HG03354 (cell line): ENCODE data around the gene FYTTD1.

Experiments used
- ATAC-seq: cut with Tn5 transposase; IDR thresholded peaks from one replicate; pipeline ENCODE4 v1.9.1; 2021; ENCODE audit warnings: mild to moderate bottlenecking; ENCODE audit not compliant: unreplicated experiment, poor library complexity, severe bottlenecking

FYTTD1 gene

DNA sequence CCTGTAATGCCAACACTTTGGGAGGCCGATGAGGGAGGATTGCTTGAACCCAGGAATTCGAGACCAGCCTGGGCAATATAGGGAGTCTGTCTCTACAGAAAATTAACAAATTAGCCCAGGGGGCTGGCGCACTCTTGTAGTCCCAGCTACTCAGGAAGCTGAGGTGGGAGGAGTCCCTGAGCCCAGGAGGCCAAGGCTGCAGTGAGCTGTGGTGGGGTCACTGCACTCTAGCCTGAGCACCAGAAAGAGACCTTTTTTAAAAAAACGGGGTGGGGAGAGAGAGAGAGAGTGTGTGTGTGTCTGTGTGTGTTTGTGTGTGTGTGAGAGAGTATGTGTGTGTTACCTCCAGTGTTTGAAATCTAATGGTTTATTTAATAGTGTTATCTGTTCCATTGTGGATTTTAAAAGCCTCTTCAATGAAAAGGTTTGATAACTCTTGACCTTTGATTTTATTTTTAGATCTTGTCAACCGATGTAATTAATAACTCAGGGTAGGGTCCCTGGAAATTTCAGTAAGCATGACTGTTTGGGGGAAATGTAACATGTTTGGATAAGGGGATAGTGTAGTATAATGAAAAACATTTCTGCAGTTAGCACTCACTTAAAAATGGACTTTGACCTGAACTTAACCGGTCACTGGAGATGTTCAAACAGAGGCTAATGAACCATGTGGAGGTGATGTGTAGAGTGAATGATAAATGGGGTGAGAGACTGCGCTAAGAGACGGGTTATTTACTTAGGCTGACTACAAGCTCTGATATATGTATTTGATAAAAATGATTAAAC is 71.1 kb downstream of the FYTTD1 start:
- no peak for ATAC-seq

GRCh38 chr3:197829397-197830045 is 79.8 kb downstream of the FYTTD1 start:
- ATAC-seq = no peak

GRCh38 chr3:197830308-197830966 is 80.8 kb downstream of the FYTTD1 start:
- no peak for ATAC-seq

DNA sequence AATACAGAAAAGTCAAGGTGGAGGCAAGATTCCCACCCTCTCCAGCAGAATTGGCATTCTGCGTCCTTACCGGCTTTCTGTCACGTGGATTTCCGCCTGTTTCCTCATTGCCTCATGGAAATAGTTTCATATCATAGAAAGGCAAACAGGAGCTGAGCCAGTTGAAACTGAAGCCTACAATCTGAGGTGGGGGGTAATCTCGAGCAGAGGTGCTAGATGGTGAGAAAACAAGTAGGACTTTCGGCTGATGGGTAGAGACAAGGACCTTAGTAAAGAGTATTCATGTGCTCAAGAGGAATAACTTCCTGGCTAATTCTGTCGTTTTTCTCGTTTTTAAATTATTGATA is 81.3 kb downstream of the FYTTD1 start:
- ATAC-seq = no peak

DNA sequence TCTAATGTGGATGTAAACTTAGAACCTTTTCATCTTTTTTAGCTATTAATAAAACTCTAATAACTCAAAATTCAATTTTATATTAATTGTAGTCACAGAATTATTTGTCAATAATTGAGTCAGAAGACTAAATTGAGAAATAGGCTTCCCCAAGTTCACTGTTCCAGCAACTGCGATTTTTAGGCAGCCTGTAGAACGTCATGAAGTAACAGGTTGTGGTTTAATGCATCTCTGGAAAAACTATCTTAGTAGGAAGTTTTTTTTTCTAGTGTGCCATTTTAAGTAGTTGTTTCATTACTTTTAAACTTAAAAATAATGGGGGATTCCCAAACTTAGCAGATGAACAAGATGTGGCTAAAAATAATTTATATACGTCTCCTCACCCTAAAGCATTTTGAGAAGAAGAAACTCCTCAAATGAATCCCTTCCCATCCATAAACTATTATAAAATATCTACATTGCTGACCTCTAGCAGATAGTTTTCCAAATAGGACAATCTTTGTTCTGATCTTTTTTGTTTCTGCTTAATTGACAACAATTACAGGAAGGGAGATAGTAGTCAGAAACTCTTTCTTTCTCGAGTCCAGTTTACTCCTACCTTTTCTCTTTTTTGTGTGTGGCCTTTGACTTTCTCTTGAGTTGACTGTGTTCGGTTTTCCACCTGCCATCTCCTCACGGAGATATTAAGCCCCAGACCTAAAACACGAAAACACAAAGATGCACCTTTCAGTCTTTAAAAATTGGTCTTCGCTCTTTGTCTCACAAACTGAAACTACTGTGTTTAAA is 84.4 kb downstream of the FYTTD1 start:
- ATAC-seq = no peak

- no peak for ATAC-seq
These were observed 85.8 kb downstream of the FYTTD1 start for GRCh38 chr3:197835509-197835908.

GRCh38 chr3:197836244-197836643 is 86.6 kb downstream of the FYTTD1 start:
- no peak for ATAC-seq
